Measurements from ENCODE around the gene GALNTL6. TPM values are rescaled to one million over a fixed set of nuclear protein-coding genes. Genes with fewer than 3 reads are reported as not detected.

Gene GALNTL6
- total and polyA plus RNA-seq, 9 of the 15 experiments (the other 6 are each of a cell fraction or from before 2014, with no cell fraction given): 0.18 to 0.50 (median 0.29) TPM

GRCh38 chr4:172838943-172839342 lies 1025.7 kb downstream of the GALNTL6 start:
- H3K79me2 ChIP-seq (ENCODE audit: control insufficient read depth, insufficient read depth, low read length): no peaks in the 10 kb centered on the region
- no peaks in the 10 kb centered on the region for H3K9me3 ChIP-seq (replicated peaks; ENCODE audit: control insufficient read depth, insufficient read depth, low read depth, low read length)
- no peaks in the 10 kb centered on the region for H3K4me1 ChIP-seq (replicated peaks in 1 of 2; ENCODE audit: control insufficient read depth in 2 of 2, insufficient read depth in 2 of 2, low read length in 2 of 2)
- ChIA-PET CTCF (ENCODE audit: low intra/inter-chr PET ratio) (no interaction called here), POLR2A (no interaction called here)
- ATAC-seq: no peak
- no peak for FAIRE-seq
- no peaks in the 10 kb centered on the region for H3K9me1 ChIP-seq (ENCODE audit: control insufficient read depth, insufficient read depth, low read length)
- no peak overlapping the region for H3K9ac ChIP-seq (ENCODE audit: insufficient read depth in 1 of 2, low read depth in 2 of 2, low read length in 2 of 2)
- H4K20me1 ChIP-seq (replicated peaks; ENCODE audit: control insufficient read depth, insufficient read depth, low read length): no peaks in the 10 kb centered on the region
- H3K4me3 ChIP-seq: no peak overlapping the region
- no TSS peak for BruUV-seq (replicated peaks)
- no peak overlapping the region for H2AFZ ChIP-seq (ENCODE audit: low read depth, low read length)
- DNase-seq (ENCODE audit: extremely low read depth in 1 of 4, low spot score in 3 of 4): no peak
- no peak overlapping the region for H3K27ac ChIP-seq (ENCODE audit: extremely low read depth, low read depth, low read length)
- no peaks in the 10 kb centered on the region for H3K36me3 ChIP-seq (ENCODE audit: control insufficient read depth, insufficient read depth, low read length)
- H3K27me3 ChIP-seq (ENCODE audit: control insufficient read depth in 2 of 2, insufficient read depth in 2 of 2, low read length in 2 of 2): peaks cover 0 to 5% of the 10 kb centered on the region in 2 experiments; a peak in 1 of 5 replicates
- 0% methylated on average over 3 of the region's 3 CpGs for WGBS (ENCODE audit: insufficient coverage, low coverage, missing lambda C conversion rate)
- H3K4me2 ChIP-seq (ENCODE audit: insufficient read depth, low read length): no peak overlapping the region
- intact Hi-C loops (cut with micrococcal nuclease): loop anchor here (10.0 kb wide), 2 partner anchors 634 to 994 kb away; no protein-coding TSS in a partner anchor
- in situ Hi-C loops (cut with MboI): no loop called here
- TF ChIP-seq ZNF174 (CRISPR knock-in tag; IDR thresholded peaks at IDR 0.05): no peak

GRCh38 chr4:172842779-172843178 lies 1029.6 kb downstream of the GALNTL6 start:
- no peaks in the 10 kb centered on the region for H3K27me3 ChIP-seq (ENCODE audit: control insufficient read depth in 2 of 2, insufficient read depth in 2 of 2, low read length in 2 of 2)
- intact Hi-C loops (cut with micrococcal nuclease): no loop called here
- no peak for DNase-seq (ENCODE audit: extremely low read depth in 1 of 4, low spot score in 3 of 4)
- ChIA-PET CTCF (ENCODE audit: low intra/inter-chr PET ratio) (no interaction called here), POLR2A (interaction anchor here (0.7 kb wide), 1 partner anchor 663 kb away, joined by 3 read pairs; no protein-coding TSS in a partner anchor)
- H3K4me1 ChIP-seq (replicated peaks in 1 of 2; ENCODE audit: control insufficient read depth in 2 of 2, insufficient read depth in 2 of 2, low read length in 2 of 2): no peaks in the 10 kb centered on the region
- H3K4me3 ChIP-seq: no peak overlapping the region
- H3K27ac ChIP-seq (ENCODE audit: extremely low read depth, low read depth, low read length): no peak overlapping the region
- WGBS (ENCODE audit: insufficient coverage, low coverage, missing lambda C conversion rate): 19% methylated on average over 4 of the region's 4 CpGs
- ATAC-seq: no peak
- H3K9me3 ChIP-seq (replicated peaks; ENCODE audit: control insufficient read depth, insufficient read depth, low read depth, low read length): no peaks in the 10 kb centered on the region
- no TSS peak for BruUV-seq (replicated peaks)
- H3K9ac ChIP-seq (ENCODE audit: insufficient read depth in 1 of 2, low read depth in 2 of 2, low read length in 2 of 2): no peak overlapping the region
- no peaks in the 10 kb centered on the region for H3K9me1 ChIP-seq (ENCODE audit: control insufficient read depth, insufficient read depth, low read length)
- in situ Hi-C loops (cut with MboI): no loop called here
- H4K20me1 ChIP-seq (replicated peaks; ENCODE audit: control insufficient read depth, insufficient read depth, low read length): no peaks in the 10 kb centered on the region
- no peaks in the 10 kb centered on the region for H3K79me2 ChIP-seq (ENCODE audit: control insufficient read depth, insufficient read depth, low read length)
- no peaks in the 10 kb centered on the region for H3K36me3 ChIP-seq (ENCODE audit: control insufficient read depth, insufficient read depth, low read length)
- H3K4me2 ChIP-seq (ENCODE audit: insufficient read depth, low read length): no peak overlapping the region
- FAIRE-seq: no peak
- TF ChIP-seq CHD2 (IDR thresholded peaks at IDR 0.05; ENCODE audit: low read depth, low read length) (no peak), SFPQ (IDR thresholded peaks at IDR 0.05; ENCODE audit: low read depth, low read length) (no peak), CC2D1A (IDR thresholded peaks at IDR 0.05) (no peak), SMARCE1 (IDR thresholded peaks at IDR 0.05) (no peak), CHD4 (IDR thresholded peaks at IDR 0.05; ENCODE audit: insufficient read depth, insufficient replicate concordance, low read depth, low read length, poor library complexity, severe bottlenecking) (no peak), ZNF184 (CRISPR knock-in tag; IDR thresholded peaks at IDR 0.05) (no peak)
- no peak overlapping the region for H2AFZ ChIP-seq (ENCODE audit: low read depth, low read length)

Measured in K562 (cell line).